ENCODE data around the gene STON1.
"Not testable (repeated sequence)": the region's sequence is repeated elsewhere in the genome, so short reads cannot be mapped to it uniquely, and the experiment has no call there.

Gene STON1

DNA sequence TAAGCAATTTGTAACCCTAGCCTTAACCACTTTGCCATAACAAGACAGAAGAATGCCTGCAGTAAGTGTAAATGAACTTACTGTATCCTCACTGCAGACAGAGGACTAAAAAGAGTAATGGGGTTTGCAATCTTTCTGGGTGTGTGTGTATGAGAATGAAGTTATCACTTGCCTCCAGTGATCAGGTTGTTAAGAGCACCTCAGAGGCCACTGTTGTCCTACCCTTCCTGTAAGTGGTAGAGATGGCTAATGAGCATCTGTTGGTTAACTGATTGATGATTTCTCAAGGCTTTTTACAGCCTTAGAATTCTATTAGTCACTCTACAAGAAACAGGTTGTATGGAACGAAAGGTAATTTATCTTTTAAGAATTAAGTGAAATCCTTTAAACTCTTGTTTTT is 60.1 kb downstream of the STON1 start:
- TF ChIP-seq, protein P1, sequence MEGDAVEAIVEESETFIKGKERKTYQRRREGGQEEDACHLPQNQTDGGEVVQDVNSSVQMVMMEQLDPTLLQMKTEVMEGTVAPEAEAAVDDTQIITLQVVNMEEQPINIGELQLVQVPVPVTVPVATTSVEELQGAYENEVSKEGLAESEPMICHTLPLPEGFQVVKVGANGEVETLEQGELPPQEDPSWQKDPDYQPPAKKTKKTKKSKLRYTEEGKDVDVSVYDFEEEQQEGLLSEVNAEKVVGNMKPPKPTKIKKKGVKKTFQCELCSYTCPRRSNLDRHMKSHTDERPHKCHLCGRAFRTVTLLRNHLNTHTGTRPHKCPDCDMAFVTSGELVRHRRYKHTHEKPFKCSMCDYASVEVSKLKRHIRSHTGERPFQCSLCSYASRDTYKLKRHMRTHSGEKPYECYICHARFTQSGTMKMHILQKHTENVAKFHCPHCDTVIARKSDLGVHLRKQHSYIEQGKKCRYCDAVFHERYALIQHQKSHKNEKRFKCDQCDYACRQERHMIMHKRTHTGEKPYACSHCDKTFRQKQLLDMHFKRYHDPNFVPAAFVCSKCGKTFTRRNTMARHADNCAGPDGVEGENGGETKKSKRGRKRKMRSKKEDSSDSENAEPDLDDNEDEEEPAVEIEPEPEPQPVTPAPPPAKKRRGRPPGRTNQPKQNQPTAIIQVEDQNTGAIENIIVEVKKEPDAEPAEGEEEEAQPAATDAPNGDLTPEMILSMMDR (IDR thresholded peaks at IDR 0.05; ENCODE audit: control insufficient read depth, extremely low read depth, insufficient read depth), result no peak
- no peak for DNase-seq (ENCODE audit: low read depth)
- H3K4me3 ChIP-seq (ENCODE audit: low read depth, low read length), result no peak overlapping the region

DNA sequence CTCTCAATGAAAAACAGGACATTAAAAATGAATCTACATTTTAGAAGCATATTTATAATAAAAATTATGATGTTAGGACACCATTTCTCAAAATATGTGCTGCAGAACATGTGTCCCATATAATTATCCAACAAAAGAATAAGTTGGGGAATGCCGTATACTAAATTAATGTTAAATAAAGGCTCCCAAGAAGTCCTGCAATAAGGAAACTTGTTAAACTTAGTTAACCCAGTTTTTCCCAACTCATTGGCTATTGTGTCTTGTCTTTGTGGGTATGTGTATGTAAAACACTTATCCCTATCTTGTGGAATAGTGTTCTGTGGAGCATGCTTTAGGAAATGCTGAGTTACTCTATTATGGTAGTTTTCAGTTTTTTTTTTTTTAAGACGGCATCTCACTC is 62.1 kb downstream of the STON1 start:
- DNase-seq (ENCODE audit: low read depth), result no peak
- TF ChIP-seq, protein P1 (IDR thresholded peaks at IDR 0.05; ENCODE audit: control insufficient read depth, extremely low read depth, insufficient read depth), result no peak
- no peak overlapping the region for H3K4me3 ChIP-seq (ENCODE audit: low read depth, low read length)

DNA sequence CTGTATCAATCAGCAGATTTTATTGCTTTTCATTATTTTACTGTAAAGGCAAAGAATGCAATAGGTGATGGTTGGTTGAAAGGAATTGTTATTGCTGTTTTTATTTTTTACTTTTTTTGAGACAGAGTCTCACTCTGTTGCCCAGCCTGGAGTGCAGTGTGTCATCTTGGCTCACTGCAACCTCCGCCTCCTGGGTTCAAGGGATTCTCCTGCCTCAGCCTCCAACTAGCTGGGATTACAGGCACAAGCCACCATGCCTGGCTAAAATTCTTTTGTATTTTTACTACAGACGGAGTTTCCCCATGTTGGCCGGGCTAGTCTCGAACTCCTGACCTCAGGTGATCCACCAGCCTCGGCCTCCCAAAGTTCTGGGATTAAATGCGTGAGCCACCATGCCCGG is 66.8 kb downstream of the STON1 start:
- not testable (repeated sequence) for DNase-seq (ENCODE audit: low read depth); H3K4me3 ChIP-seq (ENCODE audit: low read depth, low read length)

DNA sequence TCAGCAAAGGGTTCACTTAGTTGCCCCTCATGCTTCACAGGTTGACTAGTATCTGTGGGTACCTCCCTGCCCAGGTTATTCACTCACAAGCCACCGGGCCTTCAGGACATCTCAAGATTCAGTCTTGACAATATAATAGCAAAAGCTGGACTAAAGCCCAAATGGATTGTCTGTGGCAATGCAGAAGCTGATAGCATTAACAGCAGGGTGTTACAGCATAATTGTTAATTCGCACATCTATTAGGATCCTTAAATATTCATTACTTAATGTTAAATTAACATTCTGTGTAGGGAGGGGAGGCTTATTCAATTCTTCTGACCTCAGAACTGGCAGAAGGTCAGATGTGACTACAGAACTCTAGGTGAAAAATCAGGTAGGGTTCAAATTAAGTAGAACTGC is 67.5 kb downstream of the STON1 start:
- no peak overlapping the region for H3K4me3 ChIP-seq (ENCODE audit: low read depth, low read length)
- TF ChIP-seq, protein P1 (IDR thresholded peaks at IDR 0.05; ENCODE audit: control insufficient read depth, extremely low read depth, insufficient read depth), result no peak
- DNase-seq (ENCODE audit: low read depth), result no peak

DNA sequence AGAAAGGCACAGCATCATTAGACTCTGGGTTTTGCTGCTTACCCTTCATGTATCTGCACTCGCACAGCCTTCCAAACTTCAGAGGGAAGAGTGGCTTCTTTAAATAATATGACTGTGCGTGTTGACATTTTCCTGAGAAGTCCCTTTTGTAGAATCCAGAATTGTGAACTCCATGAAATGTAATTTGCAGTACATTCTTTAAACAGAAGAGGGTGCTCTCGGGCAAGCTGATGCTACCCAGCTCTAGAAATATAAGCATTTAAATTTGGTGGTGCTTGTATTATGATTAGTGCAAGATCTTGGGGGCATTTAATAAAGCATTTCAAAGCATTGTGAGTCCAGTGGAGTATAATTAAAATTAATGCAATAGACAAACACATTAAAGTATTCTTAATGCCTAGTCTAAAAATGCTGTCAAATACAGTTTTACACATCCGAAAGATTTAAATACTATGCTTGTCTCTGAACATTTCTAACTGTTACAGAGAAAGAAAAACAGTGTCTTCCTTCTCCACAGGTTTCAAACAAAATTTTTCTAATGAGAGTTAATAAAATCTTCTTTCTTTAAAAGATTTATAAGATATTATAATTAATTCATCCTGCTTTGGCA is 70.4 kb downstream of the STON1 start:
- TF ChIP-seq, protein P1 (IDR thresholded peaks at IDR 0.05; ENCODE audit: control insufficient read depth, extremely low read depth, insufficient read depth), result peak; percentile 44
- DNase-seq (ENCODE audit: low read depth), result no peak
- H3K4me3 ChIP-seq (ENCODE audit: low read depth, low read length), result no peak overlapping the region

DNA sequence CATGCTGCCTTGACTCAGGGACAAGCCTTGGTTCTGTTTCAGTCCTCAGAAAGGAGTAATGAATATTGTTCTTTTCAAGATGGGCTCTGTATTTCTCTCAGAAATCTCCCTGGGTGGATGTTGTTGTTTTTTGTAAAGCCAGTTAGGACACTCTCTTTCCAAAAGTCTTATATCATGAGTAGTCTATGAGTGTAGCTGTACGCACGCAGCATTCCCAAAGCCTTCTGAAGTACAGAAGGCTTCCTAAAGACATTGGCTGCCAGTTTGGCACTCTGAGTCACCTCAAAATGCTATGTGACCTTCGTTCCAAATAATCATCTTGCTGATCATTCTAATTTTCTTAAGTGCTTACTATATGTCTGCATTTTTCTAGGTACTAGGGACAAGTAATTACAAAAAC is 71.0 kb downstream of the STON1 start:
- TF ChIP-seq, protein P1 (IDR thresholded peaks at IDR 0.05; ENCODE audit: control insufficient read depth, extremely low read depth, insufficient read depth), result no peak
- no peak for DNase-seq (ENCODE audit: low read depth)
- no peak overlapping the region for H3K4me3 ChIP-seq (ENCODE audit: low read depth, low read length)

DNA sequence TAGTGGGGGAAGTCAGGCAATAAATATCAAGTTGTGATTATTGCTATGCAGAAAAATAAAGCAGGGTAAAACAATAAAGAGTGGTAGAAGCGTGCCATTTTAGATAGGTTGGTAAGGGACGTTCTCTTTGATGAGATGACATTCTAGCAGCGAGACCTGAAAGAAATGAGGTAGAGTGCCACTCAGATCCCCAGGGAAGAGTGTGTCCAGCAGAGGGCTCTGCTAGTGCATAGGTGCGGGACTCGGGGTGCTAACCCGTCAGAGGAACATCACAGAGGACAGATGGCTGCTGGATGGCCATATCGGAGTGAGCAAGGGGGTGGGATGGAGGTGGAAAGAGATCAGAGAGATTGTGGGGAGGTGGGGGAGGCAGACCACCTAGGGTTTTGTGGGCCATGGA is 71.4 kb downstream of the STON1 start:
- no peak overlapping the region for H3K4me3 ChIP-seq (ENCODE audit: low read depth, low read length)
- DNase-seq (ENCODE audit: low read depth), result no peak
- TF ChIP-seq, protein P1 (IDR thresholded peaks at IDR 0.05; ENCODE audit: control insufficient read depth, extremely low read depth, insufficient read depth), result peak; percentile 45

Measured in LNCaP clone FGC (cell line).